Transverse colon (tissue), 3 donors: ENCODE results near the gene ZNF217.

Experiments used
- CTCF ChIP-seq, 5 experiments: fragments of 200-600 bp in 3 of 5; fragments of 450-650 bp in 2 of 5; sonication (generic) in 3 of 5; IDR thresholded peaks; 1 replicate in 2 of 5; 2 replicates in 3 of 5; pipeline ENCODE4 v1.5.1; 2016 to 2017; ENCODE audit warnings: antibody characterized with exemption in 5 of 5, inconsistent platforms in 3 of 5, mild to moderate bottlenecking in 2 of 5, moderate library complexity in 1 of 5
- EP300 ChIP-seq: sonication (generic); formaldehyde crosslinking; IDR thresholded peaks from one replicate; pipeline ENCODE4 v1.6.1; 2017; ENCODE audit warnings: antibody characterized with exemption, low read depth

DNA sequence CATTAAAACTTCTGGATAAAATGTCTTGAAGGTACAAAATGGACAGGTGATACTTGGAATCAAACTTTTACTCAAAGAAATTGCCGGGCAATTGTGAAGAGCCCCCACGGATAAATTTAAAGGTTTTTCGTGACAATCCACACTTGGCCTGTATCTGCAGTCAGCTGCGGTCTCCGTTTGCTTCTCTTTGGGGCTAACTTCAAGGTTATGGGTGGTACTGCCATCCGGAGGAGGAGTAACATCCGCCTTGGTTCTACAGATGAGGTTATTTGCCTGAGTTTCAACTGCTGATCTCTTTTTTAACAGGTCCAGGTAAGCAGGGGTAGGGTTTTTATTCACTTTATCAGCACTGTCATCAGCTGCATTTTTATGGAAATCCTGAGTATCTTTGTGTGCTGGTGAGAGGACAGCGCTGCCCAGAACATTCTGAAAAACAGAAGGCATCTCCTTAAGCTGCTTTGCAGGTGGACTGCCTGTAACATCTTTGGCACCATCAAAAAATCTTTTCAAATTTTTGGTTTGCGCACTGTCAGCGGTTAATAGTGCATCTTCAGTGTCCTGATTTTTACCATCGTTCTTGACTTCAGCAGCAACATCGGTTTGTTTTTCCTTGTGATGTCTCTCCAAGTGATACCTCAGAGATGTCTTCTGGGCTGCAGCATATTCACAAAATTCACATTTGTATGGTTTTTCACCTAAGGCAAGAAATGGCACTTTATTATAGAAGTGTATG is 16.9 kb downstream of the ZNF217 start:
- TF ChIP-seq CTCF (IDR thresholded peaks at IDR 0.05) = no peak
- no peak for TF ChIP-seq EP300
